HG03159 (cell line): ENCODE measurements around the gene TBCD.

Experiments
- ATAC-seq: cut with Tn5 transposase; IDR thresholded peaks from one replicate; pipeline ENCODE4 v1.9.1; 2021; ENCODE audit warnings: mild to moderate bottlenecking, moderate library complexity; ENCODE audit not compliant: unreplicated experiment

The TBCD gene

GRCh38 chr17:82932518-82933310, 180.8 kb downstream of the TBCD start:
- no peak for ATAC-seq

DNA sequence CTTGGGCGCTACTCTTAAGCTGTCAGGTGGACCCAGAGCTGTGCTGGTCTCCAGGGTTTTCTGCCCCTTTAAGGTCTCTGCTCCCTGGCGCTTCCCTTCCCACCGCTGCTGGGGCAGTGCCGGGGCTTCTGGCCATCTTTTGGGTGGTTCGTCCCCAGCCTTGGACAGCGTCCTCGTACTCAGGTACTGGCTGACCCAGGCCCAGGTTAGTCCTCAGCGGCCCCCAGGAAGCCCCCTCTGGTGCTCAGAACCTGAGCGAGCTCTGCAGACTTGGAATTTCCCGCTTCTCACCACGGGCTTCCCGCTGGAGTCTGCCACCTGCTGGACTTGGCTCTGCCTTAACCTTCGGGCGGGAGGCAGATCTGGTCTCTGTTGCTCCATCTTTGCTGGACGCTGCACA, 182.0 kb downstream of the TBCD start:
- no peak for ATAC-seq

DNA sequence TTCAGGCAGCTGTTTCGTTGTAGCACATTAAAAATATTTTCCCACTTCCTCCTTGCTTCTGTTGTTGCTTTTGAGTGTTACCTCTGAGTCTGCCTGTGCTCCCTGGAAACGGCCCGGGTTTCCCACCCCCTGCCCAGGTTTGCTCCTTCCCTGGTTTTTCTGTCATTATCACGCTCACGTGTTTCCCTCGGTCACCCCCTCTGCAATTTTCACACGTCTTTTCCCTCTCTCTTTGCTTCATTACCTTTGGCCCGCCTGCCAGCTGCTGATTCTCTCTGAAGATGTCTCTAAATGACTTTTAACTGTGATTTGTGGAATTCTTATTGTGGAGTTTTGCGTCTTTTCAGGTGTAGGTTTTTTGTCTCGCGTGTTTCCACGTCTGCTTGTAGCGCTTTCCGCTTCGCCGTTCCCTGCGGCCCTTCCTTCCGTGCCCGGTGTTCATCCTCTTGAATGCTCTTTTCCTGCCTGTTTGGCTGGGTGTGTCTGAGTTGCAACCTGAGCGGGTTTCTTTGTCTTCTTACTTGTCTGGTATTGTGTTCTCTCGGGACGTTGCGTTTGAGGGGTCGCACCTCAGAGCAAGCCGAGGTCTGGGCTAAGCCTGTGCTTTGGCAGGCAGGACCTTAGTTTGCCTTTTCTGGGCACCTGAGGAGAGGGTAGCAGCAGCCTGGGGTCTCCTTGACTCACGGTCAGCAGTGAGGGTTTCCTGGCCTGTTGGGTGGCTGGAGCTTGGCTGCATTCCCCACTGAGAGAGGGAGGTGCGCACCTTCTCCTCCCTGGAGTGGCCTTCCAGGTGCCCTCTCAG, 184.3 kb downstream of the TBCD start:
- no peak for ATAC-seq

- no peak for ATAC-seq
Measured at GRCh38 chr17:82936768-82937171, 184.9 kb downstream of the TBCD start.

DNA sequence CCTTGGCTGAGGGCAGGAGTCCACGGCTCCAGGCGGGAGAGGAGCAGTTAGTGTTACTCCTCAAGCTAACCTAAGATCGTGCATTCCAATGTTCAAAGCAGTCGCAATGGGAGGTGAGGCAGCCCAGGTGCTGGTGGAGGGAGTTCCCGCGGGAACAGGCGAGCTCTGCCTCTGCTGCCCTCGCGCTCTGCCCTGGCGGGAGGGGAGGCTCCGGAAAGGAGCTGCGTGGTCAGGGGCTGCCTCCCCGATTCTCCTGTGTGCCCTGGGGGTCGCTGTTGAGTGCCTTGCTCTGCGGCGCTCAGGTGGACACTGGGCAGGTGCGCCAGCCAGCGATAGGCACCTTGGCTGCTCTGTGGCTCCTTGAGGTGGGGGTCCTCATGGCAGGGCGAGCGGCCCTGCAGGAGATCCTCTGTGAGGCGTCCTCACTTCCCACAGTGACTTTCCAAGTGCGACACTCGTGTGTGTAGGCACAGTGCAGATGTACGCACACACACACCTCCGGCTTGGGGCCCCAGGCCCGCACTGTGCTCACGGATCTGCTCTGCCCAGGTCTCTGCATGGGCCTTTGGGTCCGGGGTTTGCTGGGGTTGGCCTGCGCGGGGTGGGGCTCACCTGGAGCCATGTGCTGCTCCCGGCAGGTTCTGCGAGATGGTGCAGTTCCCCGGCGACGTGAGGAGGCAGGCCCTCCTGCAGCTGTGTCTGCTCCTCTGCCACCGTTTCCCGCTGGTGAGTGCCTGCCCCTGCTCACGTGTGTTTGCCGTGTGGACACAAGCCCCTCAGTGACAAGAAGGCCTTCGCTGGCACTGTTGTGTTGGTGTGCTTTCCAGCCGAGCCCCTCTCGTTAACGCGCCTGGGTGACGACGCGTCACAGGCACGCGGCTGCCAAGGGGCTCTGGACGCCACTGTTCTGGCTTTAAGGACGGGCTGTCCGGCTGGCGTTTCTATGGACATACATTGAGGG, 185.8 kb downstream of the TBCD start:
- ATAC-seq: no peak

GRCh38 chr17:82938486-82938872, 186.6 kb downstream of the TBCD start:
- ATAC-seq: no peak

DNA sequence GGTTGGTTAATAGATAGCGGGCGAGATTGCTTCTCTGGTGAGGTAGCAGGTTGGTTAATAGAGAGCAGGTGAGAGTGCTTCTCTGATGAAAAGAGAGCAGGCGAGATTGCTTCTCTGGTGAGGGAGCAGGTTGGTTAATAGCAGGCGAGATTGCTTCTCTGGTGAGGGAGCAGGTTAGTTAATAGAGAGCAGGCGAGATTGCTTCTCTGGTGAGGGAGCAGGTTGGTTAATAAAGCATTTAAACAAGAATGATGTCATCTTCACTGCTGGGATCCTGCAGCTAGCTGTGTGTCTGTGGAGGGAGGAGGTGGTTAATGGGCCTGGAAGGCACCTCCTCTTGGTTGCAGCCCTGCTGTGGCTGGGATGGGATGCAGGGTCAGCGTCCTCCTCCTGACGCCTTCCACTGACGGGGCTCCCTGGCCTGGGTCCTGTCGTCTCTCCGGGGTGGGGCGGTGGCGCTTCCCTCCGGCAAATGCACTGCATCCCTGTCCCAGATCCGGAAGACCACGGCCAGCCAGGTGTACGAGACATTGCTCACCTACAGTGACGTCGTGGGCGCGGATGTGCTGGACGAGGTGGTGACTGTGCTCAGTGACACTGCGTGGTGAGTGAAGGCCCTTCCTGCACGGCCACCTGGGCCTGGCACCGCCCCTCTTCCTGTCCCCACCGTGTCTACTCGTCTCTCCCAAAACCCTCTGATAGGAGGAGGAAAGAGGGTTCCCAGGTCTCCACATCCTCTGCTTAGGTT, 187.2 kb downstream of the TBCD start:
- no peak for ATAC-seq

GRCh38 chr17:82939621-82940135, 187.8 kb downstream of the TBCD start:
- ATAC-seq: no peak

DNA sequence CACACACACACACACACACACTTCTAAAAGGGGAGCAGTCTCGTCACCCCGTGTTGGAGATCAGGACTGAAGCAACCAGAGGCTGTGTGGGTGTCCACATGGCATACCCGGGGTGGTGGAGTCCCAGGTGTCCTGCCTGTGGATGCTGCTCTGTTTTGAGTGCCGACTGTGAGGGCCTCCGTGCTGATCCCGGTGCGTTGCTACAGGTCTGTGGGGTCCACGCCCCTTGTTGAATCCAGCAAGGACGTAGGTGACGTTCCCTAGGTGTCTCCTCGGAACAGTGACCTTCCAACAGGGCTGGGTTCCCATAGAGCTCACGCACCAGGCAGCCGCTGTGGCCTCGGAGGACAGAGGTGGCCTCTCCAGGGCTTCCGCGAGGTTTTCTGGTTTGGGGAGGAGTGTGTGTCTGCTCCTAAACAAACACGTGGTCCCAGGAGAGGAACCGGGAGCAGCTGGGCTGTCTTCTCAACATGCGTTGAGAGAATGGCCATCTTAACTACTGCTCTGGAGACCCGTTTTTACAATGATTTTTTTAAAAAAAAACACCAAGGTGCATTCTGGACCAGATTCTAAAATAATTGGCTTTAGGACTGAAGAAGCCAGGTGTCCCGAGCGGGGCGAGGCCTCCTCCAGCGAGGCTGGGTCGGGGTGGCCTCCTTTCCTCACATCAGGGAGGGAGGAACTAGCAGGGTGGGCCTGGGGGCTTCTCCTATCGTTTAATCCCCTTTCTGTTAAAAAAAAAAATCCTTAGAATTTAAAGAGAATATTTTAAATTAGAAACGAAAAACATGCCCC, 188.6 kb downstream of the TBCD start:
- no peak for ATAC-seq

DNA sequence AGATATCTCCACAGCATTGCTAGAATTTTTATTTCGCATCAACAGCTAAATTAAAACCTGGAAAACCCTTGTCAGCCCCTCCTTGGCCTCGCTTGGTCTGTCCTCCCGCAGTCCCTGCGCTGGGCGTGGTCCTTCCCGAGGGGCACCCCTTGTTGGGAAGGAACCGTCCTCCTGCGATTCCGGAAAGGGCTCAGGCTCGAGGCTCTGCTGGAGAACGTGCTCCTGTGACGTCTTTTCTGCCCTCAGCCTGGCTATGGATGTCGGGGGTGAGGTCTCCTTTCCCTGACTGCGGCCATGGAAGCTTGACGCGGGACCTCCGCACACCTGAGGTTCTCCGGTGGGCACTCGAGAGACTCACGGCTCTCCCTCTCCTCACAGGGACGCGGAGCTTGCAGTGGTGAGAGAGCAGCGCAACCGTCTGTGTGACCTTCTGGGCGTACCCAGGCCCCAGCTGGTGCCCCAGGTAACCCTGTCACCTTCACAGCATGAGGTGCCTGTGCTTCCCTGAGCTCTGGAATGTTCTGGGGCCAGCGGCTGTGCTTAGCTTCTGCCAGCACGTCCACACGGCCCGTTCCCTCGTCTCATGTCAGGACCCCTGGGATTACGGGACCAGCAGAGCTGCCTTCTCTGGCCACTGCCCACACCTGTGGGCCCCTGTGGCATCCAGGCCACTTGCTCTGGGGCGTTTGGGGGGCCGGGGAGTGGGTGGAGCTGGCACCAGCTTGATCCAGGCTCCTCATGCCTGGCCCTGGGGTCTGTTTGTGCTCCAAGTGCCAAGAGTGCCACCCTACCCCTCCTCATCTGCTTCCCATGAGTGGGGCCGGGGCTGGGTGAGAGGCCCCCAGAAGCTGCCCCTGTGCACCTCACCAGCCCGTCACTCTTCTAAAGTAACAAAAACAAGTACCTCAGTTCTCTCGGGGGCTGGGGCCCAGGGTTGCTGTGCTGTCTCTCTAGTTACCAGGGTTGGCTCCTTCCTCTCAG, 189.4 kb downstream of the TBCD start:
- no peak for ATAC-seq

- ATAC-seq: no peak
Measured at GRCh38 chr17:82942166-82943130, 190.6 kb downstream of the TBCD start.

DNA sequence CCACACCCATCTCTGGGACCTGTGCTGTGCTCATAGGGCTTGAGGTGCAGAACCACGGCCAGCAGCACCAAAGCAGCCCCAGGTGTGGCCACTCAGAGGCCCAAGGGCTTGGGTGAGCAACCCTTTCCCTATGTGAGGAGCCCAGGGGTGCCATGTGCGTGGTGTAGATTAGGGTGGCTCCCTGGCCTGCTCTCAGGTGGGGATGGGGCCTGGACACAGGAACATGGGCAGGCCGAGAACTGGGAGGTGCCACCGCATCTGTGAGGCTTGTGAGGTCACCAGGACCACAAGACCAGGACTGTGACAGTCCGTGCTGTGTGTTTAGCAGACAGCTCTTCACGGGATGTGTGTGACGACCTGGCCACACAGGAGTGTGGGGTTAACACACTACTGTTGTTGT, 191.5 kb downstream of the TBCD start:
- ATAC-seq: no peak

DNA sequence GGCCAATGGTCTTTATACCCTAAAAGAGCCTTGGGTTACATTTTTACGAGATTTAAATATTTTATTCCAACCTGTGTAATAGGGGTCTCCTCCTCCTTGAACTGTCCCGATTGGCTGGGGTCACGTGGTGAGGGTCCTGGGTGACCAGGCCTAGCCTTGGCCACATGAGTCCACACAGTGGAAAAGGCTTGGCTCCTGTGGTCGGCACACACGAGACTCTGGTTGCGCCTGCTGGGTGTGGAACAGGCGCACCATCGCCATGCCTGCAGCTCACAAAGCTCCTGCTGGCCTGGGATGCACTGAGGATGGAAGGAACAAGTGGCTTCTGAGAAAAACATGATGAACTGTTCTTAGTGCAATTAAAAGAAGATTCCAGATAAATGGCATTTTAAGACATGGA, 191.9 kb downstream of the TBCD start:
- no peak for ATAC-seq

- ATAC-seq: no peak
Measured at GRCh38 chr17:82944990-82945389, 193.1 kb downstream of the TBCD start.

DNA sequence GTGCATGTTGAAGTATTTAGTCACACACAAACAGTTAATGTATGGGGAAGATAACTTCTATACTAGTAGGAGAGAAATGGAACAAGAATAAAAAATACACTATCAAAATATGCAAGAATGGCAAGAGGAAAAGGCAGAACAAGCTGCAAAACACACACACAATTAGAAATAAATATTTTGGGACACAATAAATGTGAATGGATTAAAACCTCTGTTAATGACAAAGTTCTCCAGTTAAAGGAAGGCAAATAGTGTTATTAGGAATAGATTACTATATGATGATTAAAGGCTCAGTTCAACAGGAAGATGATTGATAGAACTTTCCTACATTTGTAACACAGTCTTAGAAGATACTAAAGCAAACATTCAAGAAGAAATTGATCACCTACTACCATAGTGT, 194.2 kb downstream of the TBCD start:
- no peak for ATAC-seq

- ATAC-seq: no peak
Measured at GRCh38 chr17:82947051-82947991, 195.5 kb downstream of the TBCD start.
